GM19438 (cell line): Measurements from ENCODE around the gene ARL16.

ENCODE experiments used
- ATAC-seq: cut with Tn5 transposase; IDR thresholded peaks from one replicate; pipeline ENCODE4 v1.9.1; 2021; ENCODE audit warnings: low read depth; ENCODE audit not compliant: unreplicated experiment

ARL16 gene

DNA sequence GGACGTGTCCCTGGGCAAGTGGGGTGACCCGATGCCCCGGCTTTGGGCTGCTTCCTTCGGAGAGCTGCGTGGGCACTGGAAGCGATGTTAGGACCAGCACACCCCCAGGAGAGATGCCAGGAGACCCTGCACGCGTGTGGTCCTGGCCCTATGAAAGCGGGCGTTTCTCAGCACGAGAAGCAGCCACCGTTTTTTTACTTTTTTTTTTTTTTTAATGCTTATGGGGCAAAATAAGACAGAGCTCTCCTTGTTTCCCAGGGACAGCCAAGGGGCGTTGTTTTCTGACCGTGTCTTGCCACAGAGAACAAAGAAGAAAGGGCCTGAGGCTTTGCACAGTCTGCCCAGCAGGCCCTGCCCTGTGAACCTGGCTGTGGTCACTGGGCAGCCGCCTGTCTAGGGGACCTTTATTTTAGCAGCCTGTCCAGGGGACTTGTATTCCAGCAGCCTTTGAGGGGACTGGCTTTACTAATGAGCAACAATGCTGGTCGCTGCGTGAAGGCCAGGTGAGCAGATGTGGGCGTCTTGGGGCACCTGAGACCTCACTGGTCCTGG is 29.5 kb upstream of the ARL16 start:
- no peak for ATAC-seq

DNA sequence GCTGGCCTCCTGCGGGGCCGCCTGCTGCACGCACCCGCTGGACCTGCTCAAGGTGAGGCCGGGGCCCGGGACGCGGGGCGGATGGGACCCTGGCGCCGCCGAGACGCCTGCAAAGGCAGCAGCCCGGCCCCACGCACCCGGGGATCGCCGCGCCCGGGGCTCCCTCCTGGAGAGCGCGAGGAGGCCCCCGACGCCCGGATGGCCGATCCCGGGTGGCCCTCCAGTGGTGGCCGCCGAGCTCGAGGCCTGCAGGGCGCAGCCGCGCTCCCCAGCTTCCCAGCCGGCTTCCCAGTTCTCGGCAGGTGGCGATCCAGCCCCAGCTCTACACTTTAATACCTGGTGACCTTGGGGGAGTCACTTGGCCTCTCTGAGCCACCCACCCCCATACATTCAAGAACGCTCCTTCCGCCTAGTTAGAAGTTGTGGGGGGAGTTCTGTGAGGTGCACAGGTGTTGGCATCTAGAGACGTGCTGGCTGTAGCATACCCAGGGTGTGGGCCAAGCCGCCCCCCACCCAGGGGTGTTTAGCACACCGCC is 28.9 kb upstream of the ARL16 start:
- peak; percentile 8 for ATAC-seq

DNA sequence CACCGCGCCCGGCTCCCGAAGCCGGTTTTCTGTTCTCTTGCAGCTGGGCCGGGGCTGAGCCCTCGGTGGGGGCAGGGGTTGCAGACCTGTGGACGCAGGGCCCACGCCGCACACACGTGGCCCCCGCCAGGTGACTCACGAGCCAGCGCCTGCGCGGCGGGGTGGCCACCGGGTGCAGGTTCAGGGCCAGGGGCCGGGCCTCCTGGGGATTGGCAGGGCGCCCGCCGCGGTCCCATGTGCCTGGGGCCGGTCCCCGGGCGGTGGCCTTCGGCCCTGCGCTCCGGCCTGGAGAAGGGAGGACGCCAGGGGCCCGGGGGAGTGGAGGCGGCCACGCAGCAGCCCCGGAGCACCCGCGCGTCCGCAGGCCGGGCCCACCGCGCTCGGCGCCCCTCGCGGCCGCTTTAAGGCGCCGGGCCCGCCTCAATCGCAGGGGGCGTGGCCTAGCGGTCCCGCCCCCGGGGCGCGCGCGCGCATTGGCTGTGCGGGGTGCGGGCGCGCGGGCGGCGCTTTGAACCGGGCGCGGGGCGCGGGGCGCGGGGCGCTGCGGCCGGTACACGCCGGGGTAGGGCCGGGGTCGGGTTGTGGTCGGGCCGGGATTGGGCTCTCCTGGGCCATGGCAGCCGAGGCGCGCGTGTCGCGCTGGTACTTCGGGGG is 28.3 kb upstream of the ARL16 start, which contains the start of gene SLC25A10:
Gene SLC25A10 (plus strand): TSS at position 471 of the 654 bp plus-strand sequence. CDS start 143 bp downstream, at position 614.
- ATAC-seq: peak; percentile 53

DNA sequence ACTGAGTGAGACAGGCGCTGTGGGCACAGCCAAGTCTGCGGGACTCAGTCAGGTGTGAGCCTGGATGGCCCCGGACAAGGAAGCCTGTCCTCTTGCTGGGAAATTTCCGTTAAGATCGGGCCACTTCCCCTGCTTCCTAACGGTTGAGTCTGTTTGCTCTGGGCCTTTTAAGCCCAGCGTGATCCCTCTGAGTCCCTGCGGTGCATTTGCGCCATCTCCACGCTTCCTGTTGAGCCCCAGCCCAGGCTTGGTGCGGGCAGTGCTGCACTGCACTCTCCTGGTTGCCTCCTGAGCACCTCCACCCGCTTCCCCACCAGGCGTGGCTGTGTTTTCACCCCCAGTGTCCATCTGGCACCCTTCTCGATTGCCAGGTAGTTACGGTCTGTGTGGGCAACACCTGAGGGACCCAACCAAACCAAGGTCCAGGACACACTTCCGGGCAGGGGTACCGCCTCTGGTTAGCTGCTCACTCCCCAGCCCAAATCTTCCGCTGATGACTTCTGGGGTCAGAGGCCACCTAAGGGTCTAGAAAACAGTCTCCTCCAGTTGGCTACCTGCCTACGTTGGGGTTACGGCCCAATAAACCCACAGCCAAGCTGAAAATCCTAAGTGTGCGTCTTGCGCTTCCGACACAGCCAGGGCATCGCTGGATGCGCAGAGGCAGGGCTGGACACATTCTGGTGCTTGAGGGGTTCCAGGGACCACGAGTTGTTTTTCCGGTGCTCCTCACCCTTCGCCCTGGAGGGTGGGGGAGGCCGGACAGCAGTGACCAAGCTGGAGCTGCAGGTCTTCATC is 27.1 kb upstream of the ARL16 start:
- ATAC-seq: no peak

DNA sequence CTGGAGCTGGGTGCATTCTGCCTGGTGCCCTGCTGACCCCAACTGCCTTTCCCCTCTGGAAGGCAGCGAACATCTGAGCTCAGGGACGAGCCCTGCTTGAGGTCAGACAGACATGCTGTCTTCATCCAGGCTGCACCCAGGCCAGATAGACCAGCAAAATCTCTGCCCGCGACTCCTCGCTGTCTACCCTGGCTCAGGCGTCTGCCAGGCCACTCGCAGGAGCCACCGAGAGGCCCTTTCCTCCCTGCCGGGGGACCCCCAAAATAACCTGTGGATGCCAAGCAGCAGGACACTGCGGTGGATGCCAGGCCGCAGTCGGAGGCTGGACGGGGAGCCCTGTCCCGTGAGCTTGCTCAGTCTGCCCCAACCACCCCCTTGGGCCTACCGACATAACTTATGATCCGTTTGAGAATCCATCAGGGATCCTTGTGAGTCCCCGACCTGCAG is 25.2 kb upstream of the ARL16 start:
- no peak for ATAC-seq

DNA sequence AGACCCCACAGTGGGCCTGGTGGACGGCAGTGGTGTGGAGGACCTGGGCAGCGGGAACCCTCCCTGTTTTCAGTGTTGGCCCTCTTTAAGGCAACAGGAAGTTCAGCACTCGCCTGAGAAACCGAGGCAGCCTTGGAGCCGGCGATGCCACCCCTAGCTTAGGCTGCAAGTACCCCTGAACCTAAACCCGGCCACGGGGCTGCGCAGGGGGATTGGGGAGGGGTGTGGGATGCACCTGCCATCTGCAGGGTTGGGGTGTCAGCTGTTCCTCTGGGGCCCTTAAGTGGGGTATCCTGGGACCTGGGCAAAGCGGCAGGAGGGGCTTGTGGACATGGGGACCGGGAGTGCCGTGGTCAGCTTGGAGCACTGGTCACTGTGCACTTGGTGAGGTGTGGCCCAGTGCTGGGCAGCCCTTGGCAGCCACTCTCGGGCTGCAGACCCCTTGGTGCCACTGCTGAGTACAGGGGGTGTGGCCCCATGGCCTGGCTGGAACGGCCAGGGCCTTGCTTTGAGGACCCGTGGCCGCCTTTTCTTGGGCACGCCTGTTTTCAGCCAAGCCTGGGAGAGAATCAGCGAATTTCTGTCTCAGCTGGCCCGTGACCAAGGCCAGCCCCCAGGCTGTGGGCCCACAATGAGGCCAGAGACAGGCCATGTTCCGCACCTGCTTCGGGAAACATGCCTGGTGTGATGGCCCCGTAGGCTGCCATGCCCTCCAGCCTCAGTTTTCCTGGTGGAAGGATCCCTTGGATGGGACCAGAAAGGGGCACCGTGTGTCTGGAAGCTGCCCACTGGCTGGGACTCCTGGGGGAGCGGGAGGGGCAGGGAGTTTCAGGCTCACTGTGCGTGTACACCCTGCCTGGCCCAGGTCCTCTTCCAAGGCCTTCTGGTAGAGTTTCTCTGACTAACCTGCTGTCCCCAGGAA is 24.4 kb upstream of the ARL16 start:
- ATAC-seq: no peak

DNA sequence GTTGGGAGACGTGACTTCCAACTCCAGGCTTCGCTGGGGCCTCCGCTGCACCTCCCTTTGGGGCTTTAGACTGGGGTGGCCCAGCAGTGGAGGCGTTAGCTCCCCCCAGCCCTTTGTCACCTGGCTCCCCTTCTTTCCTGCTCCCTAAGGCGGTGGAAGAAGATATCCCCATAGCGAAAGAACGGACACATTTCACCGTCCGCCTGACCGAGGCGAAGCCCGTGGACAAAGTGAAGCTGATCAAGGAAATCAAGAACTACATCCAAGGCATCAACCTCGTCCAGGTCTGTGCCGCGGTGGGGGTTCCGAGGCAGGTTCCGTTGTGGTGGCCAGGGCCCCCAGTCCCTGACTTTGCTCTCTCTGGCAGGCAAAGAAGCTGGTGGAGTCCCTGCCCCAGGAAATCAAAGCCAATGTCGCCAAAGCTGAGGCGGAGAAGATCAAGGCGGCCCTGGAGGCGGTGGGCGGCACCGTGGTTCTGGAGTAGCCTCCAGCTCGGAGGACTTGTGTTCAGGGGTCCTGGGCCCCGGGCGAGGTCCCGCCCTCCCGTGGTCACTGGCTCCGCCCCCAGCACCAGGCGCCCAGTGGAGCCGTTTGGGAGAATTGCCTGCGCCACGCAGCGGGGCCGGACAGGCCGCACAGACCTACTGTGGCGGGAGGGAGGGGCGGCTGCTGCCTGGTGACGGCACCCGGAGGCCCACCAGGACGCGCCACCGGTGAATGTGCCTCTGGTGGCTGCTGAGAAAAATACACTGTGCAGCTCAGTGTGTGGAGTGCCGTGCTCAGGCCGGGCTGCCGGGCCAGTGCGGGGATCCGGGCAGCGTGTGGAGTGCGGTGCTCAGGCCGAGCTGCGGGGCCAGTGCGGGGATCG is 23.4 kb upstream of the ARL16 start:
- no peak for ATAC-seq

DNA sequence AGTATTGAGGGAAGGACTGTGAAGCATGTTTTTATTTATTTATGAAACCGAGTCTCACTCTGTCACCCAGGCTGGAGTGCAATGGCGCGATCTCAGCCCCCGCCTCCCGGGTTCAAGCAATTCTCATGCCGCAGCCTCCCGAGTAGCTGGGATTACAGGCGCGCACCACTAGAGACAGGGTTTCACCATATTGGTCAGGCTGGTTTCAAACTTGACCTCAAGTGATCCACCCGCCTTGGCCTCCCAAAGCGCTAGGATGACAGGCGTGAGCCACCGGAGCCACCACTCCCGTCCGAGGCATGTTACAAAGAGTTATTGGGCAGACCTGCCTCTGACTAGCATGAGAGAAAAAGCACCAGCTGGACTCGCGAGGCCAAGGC is 22.6 kb upstream of the ARL16 start:
- ATAC-seq: no peak

DNA sequence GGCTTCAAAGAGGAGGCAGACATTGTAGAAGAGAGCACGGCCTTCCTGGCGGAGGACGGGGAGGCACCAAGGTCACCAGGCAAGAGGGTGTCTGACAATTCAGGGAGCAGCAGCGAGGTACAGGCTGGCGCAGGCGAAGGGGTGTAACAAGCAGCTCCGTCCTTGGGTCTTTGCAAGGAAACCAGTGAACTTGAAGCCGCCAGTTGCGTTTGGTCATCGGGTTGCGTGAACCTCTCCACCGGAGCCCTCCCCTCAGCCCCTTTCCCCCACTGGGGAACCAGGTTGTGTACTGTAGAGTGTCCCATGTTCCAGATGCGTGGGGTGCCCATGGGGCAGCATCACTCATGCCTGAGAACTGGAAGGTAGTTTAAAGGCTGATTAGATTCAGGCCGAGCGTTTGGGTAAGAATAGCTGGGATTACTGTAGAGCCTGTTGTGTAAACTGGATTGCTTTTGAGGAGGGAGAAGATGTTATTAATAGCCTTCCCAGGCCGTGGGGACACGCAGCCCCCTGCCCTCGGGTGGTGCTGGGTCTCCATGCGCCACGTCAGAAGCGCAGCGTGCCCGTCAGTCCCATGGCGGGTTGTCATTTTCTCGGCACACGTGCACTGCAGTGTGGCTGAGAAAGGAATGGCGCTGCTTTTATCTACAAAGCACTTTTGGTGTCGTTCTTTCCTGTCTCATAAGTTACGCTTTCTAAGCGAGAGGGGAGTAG is 22.1 kb upstream of the ARL16 start:
- no peak for ATAC-seq

DNA sequence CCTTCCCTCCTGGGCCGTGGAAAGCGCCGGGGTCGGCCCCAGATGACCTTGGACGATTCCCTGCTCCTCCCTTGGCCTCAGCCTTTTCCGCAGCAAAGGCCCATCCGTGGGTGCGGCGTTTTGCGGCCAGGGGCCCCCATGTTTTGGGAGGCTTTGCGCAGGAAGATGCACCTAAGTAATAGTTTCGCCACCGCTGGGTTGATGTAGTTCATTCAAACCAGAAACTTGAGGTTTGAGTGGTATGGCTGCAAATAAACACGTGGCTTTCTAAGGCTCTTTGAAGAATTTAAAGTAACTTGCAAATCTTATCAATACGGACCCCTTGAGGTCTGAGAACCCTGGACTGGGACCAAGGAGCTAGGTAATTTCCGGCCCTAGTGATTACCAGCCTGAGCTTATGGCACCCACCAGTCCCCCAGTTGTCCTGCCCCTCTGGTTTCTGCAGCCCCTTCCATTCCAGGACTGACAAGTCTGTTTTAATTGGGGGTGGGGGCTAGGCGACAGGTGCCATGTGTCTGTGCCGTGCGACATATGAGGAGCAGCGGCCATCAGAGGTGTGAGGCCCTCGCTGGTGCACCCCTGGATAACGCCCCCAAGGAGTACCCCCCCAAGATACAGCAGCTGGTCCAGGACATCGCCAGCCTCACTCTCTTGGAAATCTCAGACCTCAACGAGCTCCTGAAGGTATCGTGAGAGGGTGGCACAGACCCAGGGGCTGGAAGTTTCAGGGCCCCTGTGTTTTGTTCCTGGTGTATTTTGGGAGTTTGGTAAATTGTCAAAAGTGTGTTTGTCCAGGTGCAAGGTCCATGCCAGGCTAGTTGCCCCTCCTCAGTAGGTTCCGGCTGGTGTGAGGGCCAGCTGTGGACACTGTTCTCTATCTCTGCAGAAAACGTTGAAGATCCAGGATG is 20.4 kb upstream of the ARL16 start:
- ATAC-seq: no peak

DNA sequence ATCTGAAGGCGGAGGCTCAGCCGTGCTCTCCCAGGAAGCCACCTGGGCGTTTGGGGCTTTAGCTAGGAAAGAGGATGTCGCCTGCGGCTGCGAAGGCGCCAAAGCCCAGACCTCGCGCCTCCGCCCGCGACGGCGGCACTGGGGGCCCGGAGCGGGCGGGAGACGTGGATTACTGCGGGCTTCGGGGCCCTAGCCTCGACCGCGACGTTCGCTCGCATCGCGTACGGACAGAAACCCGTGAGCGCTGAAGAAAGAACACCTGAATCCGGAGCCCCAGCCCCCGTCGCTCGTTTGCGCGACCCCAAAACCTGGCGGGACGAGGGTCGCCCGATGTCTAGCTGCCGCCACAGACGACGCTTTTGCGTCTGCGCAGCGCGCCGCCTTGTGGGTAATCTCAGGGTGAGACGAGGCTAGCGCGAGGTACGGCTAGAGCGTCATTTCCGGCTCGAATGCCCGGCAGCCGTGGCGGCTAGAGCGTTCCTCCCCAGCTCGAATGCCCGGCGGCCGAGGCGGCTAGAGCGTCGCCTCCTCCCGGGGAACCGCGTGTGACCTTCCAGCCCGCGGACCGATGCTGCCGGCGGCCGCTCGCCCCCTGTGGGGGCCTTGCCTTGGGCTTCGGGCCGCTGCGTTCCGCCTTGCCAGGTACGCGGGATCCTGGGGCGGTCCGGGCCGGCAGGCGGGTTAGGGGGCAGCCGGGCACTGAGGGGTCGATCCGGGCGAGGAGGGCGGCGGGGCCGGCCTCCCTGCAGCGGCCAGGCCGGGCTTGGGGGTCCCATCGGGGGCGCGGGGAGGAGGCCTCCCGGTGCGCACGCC is 19.5 kb upstream of the ARL16 start, which contains the start of gene MRPL12:
Gene MRPL12 (plus strand): TSS at position 434 of the 813 bp plus-strand sequence. CDS start 135 bp downstream, at position 569.
- ATAC-seq: peak; percentile 79

DNA sequence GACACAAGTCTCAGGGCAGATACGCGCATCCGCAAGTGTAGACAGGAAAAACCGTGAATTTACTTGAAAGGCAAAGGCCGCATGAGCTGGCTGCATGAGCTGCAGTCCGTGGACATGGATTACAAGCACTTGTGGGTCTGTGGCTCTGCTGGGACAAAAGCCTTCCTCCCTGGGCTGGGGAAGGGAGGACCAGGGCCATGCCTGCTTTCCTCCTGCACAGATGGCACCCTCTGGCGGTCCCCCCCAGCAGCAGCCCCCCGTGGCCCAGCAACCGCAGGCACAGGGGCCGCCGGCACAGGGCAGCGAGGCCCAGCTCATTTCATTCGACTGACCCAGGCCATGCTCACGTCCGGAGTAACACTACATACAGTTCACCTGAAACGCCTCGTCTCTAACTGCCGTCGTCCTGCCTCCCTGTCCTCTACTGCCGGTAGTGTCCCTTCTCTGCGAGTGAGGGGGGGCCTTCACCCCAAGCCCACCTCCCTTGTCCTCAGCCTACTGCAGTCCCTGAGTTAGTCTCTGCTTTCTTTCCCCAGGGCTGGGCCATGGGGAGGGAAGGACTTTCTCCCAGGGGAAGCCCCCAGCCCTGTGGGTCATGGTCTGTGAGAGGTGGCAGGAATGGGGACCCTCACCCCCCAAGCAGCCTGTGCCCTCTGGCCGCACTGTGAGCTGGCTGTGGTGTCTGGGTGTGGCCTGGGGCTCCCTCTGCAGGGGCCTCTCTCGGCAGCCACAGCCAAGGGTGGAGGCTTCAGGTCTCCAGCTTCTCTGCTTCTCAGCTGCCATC is 17.9 kb upstream of the ARL16 start:
- no peak for ATAC-seq

DNA sequence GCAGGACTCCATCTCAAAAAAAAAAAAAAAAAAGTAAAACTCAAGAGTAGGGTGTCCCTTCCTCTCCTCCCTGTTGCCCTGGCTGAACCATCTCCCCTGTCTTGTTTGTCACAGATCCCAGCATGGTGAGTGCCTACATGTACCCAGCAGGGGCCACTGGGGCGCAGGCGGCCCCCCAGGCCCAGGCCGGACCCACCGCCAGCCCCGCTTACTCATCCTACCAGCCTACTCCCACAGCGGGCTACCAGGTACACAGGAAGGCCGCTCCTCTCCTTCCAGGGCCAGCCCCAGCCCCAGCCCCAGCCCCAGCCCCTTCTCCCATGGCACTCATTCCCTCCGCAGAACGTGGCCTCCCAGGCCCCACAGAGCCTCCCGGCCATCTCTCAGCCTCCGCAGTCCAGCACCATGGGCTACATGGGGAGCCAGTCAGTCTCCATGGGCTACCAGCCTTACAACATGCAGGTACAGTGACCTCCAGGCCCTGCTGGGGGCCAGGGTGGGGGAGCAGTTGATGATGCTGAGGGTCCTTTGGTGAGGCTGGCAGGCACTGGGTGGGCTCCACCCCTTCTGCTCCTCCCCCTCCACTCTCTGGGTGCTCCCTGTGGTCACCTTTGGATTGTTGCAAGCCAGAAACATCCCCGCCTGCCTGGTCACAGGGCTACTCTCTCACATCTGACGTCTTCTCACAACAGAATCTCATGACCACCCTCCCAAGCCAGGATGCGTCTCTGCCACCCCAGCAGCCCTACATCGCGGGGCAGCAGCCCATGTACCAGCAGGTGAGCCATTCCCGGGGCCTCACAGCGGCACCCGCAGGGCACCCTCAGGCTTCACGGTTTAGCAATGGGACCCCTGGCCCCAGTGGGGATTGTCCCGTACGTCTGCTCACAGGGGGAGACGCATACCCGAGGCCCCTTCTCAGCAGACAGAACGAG is 17.0 kb upstream of the ARL16 start:
- ATAC-seq: no peak

DNA sequence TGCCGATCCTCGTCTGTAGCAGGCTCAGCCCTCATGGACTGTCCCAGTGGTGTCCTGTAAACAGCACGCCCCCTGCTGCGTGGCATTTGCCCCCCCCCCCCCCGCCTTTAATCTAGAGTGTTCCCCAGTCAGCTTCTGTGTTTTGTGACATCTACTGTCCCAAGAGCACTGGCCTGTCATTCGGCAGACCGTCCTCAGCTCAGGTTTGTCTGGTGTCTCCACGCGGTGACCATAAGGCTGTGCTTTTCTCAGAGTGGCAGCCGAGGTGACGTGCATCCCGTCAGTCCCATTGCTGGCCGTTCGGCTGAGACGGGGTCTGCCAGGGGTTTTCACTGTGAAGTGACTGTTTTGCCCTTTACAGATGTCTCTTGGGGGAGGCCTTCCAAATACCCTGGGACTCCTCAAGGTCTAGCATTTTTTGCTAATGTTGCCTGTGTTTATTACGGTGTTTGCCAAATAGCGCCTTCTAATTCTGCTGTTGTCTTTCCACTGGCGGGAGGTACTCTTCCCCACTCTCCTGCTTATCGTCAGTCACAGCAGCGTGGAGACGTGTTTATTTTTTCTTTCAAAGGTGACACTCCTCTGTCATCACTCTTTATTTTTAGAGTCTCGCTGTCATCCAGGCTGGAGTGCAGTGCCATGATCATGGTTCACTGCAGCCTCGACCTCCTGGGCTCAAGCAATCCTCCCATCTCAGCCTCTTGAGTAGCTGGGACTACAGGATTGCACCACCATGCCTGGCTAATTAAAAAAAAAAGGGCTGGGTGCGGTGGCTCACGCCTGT is 13.9 kb upstream of the ARL16 start:
- no peak for ATAC-seq
